ENCODE measurements around the gene RFX8.

RFX8 gene

DNA sequence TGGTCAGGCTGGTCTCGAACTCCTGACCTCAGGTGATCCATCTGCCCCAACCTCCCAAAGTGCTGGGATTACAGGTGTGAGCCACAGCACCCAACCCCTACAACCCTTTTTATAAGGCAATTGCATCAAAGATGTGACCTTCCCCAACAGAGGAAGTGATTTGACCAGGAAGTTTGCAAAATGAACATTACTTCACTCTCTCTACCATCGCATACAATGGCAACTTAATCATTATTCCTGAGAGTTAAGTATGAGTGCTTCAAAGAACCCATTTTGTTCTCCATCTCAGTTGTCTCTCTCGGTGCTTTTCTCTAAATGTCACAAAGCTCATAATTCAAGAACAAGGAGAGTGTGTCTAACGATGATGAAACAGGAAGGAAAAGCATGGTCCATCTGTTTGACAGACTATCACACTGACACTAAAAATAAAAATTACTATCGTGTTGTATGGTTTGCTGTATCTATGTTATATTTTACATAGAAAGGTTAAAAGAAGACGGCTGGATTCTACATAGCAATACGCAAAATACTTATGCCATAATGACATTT is 69.5 kb downstream of the RFX8 start:
- DNase-seq: no peak

DNA sequence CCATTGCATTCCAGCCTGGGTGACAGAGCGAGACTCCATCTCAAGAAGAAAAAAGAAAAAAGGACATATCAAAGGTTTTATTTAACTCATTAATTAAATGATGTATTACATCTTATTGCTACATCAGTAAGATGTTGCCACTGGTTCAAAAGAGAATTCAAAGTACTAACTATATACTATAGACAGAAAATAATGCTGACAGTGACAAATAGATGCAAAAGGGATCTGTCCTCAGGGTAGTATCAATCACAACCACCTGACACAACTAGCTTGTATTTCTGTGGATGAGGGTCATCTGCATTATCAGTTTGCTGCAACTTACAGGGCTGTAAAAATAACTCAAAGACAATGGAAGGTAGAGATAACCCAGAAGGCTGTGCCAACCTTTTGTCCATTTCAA is 71.2 kb downstream of the RFX8 start:
- DNase-seq: no peak

GRCh38 chr2:101402630-101403029 is 72.3 kb downstream of the RFX8 start:
- no peak for DNase-seq

GRCh38 chr2:101401906-101402305 is 73.0 kb downstream of the RFX8 start:
- DNase-seq: no peak

DNA sequence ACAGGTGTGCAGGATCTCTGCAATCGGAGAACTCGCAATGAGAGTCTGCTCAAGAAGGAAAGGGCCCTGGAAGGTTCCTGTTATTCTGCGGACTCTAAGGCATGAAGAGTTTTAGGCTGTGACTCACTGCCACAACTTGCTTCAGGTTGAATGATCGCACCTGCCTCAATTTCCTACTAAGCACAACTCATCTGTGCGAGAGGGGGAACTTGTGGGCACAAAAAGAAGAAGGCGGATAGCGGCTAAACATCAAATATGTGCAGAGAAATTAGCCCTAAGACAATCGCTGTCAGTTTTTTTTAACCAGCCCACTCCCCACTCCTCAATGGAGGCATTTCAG is 73.6 kb downstream of the RFX8 start:
- no peak for DNase-seq

GRCh38 chr2:101400506-101401325 is 74.2 kb downstream of the RFX8 start:
- DNase-seq: no peak

DNA sequence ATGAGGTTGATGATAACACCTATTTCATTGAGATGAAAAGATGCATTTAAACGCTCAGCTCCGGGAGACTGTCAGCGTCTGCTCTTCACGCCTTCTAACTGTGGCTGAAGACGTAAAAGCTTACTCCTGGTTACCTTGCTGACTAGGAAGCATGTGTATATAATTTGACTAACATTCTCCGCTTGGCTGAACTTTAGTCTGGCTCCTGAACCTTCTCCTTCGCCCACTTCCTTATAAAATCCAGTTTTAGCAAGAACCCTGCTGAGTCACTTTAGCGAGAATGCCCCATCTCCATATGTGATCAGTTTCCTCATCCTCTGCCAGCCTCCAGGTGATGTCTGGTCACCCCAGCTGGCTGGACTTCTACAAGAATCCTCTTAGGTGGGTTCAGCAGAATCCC is 74.9 kb downstream of the RFX8 start:
- no peak for DNase-seq

GRCh38 chr2:101399021-101399799 is 75.7 kb downstream of the RFX8 start:
- no peak for DNase-seq

- DNase-seq: no peak
These were observed 76.6 kb downstream of the RFX8 start for GRCh38 chr2:101398116-101398821.

- DNase-seq: no peak
These were observed 78.6 kb downstream of the RFX8 start for GRCh38 chr2:101396316-101396717.

GRCh38 chr2:101395545-101396315 is 79.2 kb downstream of the RFX8 start:
- DNase-seq: no peak

DNA sequence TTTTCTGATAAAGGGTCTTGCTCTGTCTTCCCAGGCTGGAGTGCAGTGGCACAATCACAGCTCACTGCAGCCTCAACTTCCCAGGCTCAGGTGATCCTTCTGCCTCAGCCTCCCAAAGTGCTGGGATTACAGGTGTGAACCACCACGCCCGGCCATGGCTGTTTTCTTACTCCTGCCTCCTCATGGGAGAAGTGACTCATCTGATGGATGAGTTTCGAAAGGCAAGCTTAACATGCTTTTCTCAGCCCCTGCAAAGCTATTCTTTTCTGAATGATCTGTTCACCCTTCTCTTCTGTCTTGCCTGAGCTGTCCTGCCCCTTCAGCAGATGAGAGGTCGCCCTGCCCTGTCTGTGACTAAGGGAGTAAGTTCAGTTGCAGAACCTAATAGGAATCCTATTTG is 86.7 kb downstream of the RFX8 start:
- no peak for DNase-seq

DNA sequence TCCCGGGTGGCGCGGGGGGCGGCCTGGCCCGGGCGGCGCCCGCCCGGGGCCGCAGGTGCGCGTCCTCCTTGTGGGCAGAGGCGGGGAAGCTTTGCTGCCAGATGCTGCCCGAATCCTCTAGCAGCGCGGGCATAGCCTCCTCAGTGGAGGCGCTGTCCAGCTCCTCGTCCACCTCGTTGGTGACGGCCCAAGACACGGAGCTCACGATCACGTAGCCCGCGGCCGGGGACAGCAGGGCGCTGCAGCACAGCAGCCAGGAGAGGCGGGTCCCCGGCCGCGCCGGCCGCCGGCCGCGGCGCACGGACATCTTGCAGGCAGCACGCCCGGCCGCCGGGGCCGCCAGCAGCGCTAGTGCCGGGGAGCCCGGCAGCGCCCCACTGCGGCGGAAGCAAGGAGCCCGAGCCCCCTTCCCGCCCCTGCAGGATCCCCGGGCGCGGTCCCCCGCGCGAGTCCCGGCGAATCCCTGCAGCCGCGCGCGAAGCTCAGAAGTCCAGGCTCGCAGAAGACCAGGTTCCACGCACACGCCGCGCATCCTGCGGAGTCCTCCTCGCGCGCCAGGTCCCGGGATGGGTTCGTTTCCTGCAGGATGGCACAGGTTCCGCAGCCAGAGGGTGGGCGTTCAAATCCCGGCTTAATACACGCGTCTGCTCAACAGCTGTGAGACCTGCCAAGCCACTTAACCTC is 87.6 kb downstream of the RFX8 start, which contains the start of gene CREG2:
Gene CREG2, minus strand, starts transcription at position 353 of the 684 bp plus-strand sequence. Its CDS starts 46 bp downstream, at position 307.
- DNase-seq: peak; percentile 80

DNA sequence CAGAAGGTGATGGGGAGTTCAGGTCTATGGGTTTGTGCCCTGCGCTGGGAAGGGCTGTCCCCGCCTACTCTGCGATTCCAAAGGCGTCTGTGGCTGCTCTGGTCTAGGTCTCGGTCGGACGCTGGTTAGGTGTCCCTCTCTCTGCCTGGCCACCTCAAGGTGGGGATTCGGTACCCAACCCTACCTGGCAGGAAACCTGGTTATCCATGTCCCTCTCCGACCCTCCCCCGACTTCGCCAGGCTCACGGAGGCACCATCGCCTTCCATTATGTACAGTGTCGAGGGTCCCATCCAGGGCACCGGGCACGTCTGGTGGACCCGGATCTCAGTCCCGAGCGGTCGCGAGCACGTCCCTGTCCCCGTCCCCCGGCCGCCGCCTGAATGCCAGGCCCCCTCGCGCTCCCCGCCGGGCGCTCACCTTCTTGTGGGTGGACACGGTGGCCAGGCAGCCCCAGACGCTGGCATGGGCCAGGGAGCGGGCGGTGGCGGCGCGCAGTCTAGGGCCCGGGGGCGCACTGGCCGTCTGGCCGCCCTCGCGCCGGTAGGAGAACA is 88.2 kb downstream of the RFX8 start:
- DNase-seq: no peak

GRCh38 chr2:101383016-101383541 is 91.8 kb downstream of the RFX8 start:
- DNase-seq: no peak

DNA sequence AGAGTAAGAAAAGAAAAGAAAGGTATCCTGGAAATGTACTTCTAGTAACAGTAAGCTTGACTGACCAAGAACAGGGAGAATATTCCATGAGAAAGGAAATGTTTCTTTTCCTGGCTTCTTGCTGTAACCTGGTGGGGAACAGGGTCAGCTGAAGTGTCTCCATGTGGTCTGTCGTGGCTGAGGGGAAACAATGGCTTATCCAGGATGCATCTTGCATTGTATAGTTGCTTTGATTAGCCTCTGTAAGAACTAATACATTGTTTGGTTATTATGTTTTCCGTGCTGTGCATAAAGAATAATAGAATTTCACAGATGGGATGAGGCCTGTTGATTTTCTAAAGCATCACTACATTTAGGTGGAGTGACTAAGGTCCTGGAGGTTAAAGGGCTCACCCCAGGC is 92.5 kb downstream of the RFX8 start:
- peak; percentile 23 for DNase-seq

DNA sequence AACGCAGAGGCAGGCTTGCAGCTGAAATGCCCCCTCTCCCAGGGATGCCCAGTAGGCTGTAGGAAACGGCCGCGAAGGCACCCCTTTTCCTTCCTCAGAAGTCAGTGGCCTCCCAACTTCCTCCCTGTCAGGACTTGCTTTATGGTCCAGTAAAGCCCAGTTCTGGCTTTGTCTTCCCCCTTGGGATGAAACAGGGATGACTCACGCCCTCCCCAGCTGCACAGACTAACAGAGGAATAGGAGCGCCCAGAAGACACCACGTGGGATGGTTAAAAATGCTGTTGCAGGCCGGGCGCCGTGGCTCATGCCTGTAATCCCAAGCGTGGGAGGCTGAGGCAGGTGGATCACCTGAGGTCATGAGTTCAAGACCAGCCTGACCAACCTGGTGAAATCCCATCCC is 94.5 kb downstream of the RFX8 start:
- no peak for DNase-seq

- DNase-seq: no peak
These were observed 95.8 kb downstream of the RFX8 start for GRCh38 chr2:101379091-101379490.

DNA sequence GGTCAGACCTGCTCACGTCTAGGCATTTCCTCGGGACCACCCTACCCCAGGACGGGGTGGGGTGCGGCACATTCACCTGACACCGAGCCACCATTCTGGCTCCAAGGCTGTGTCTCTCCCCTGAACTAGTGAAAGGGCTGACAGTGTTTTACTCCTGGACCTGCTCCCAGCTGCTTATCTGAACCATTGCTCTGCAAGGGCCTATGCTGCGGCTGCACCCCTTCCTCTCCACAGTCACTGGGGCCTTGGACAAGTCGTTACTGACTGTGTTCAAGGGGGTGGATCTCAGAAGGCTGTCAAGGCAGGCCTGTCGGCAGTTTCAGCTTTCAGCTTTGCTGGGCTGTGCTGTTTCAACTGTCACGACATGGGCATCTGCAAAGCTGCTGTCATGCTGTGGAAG is 99.3 kb downstream of the RFX8 start:
- no peak for DNase-seq

DNA sequence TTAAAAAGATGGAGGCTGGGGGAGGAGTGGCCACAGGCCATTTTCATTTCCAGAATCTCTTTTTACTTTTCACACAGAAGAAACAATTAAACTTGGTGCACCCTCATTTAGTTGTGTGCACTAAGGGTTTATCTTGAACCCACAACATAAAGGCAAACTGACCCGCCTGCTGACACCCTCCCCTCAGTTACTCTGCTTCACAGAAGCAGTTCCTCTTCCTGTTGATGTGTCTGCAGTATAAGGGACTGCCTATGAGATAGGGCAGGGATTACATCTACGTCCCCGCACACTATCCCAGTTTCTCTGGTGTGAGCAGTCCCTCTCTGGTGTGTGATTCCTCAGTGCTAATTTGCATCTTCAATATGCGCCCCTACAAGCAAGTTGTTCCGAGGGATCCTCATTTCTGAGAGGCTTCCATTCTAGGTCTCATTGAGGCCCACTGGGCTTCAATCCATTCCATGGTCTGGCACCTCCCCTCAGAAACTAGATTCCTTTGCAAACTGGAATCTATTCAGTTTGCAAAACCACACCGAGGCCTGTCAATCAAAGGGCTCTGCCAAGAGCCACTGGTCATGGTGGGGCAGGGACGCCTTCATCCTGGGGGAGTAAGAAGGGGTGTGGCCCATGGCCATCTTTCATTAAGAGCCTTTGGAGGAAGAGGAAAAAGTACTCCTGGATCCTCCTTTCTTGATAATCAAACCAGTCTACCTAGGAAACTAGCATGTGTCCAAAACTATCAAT is 99.9 kb downstream of the RFX8 start:
- DNase-seq: no peak

GRCh38 chr2:101372792-101373191 is 102.1 kb downstream of the RFX8 start:
- DNase-seq: no peak

All from activated CD8-positive, alpha-beta memory T cell treated with anti-CD3 and anti-CD28 coated beads, Interleukin-2, amount 50 U/mL, for 48 hours (primary cell).